IgD-negative memory B cell (primary cell): ENCODE data around the gene ATG12. TPM values are rescaled to one million over a fixed set of nuclear protein-coding genes. Genes with fewer than 3 reads are reported as not detected.
"Not testable (repeated sequence)": the region's sequence is repeated elsewhere in the genome, so short reads cannot be mapped to it uniquely, and the experiment has no call there.

ENCODE experiments used
- H3K27ac Mint-ChIP-seq, 3 donors: one replicate each; pipeline ENCODE4 v1.8.0; 2020 to 2022; ENCODE audit warnings: mild to moderate bottlenecking in 3 of 3, mixed read lengths in 3 of 3, moderate library complexity in 1 of 3
- H3K27me3 Mint-ChIP-seq: one replicate; pipeline ENCODE4 v1.8.0; 2021; ENCODE audit warnings: mixed read lengths
- H3K36me3 Mint-ChIP-seq: one replicate; pipeline ENCODE4 v1.8.0; 2020; ENCODE audit warnings: mild to moderate bottlenecking, mixed read lengths
- H3K4me1 Mint-ChIP-seq, 3 donors: one replicate each; pipeline ENCODE4 v1.8.0; 2020 to 2022; ENCODE audit warnings: mixed read lengths in 3 of 3, mild to moderate bottlenecking in 1 of 3
- H3K4me3 Mint-ChIP-seq, 4 donors: one replicate each; pipeline ENCODE4 v1.8.0; 2020 to 2022; ENCODE audit warnings: mild to moderate bottlenecking in 4 of 4, mixed read lengths in 4 of 4, moderate library complexity in 3 of 4
- H3K9me3 Mint-ChIP-seq, 3 donors: one replicate each; pipeline ENCODE4 v1.8.0; 2020 to 2021; ENCODE audit warnings: mixed read lengths in 3 of 3, mild to moderate bottlenecking in 1 of 3
- polyA plus RNA-seq: library from polyadenylated mRNA; unstranded; fragments of 300-500 nt; fragmentation: Illumina TruSeq; gene quantifications from one replicate; pipeline ENCODE4 v1.2.3, GENCODE V29; 2021

Gene ATG12
- polyA plus RNA-seq, 1 donor from 2014 or later: 112 TPM

DNA sequence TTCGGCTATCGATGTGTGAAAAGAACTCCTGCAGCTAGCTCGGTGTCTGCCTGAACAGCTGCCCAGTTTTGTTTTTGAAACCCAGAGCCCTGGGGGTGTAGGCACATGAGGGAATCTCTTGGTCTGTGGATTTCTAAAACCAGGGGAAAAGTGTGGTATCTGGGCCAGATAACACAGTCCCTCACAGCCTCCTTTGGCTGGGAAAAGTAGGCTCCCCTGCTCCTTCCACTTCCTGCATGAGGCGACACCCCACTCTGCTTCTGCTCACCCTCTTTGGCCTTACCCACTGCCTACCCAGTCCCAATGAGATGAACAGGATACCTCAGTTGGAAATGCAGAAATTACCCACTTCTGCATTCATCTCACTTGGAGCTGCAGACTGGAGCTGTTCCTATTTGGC is 15.4 kb downstream of the ATG12 start:
- H3K4me3 Mint-ChIP-seq: no peak overlapping the region

DNA sequence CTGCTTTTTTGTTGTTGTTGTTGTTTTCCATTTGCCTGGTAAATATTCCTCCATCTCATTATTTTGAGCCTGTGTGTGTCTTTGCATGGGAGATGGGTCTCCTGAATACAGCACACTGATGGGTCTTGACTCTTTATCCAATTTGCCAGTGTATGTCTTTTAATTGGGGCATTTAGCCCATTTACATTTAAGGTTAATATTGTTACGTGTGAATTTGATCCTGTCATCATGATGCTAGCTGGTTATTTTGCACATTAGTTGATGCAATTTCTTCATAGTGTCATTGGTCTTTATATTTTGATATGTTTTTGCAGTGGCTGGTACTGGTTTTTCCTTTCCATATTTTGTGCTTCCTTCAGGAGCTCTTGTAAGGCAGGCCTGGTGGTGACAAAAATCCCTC is 16.4 kb downstream of the ATG12 start:
- not testable (repeated sequence) for H3K27me3 Mint-ChIP-seq, H3K27ac Mint-ChIP-seq, H3K4me3 Mint-ChIP-seq, H3K4me1 Mint-ChIP-seq
- peaks cover 4 to 18% (median 12%) of the 10 kb centered on the region in 3 donors for H3K9me3 Mint-ChIP-seq
- H3K36me3 Mint-ChIP-seq: peaks cover 13% of the 10 kb centered on the region

More for the DNA sequence above, 15.4 kb downstream of the ATG12 start:
- Mint-ChIP-seq H3K36me3 (peaks cover 13% of the 10 kb centered on the region), H3K9me3 (peaks cover 4 to 18% (median 12%) of the 10 kb centered on the region in 3 donors), H3K4me1 (peaks cover 0 to 4% (median under 1%) of the 10 kb centered on the region in 3 donors), H3K27ac (peak overlapping the region in 1 of 3 donors; percentile 65), H3K27me3 (no peaks in the 10 kb centered on the region)

DNA sequence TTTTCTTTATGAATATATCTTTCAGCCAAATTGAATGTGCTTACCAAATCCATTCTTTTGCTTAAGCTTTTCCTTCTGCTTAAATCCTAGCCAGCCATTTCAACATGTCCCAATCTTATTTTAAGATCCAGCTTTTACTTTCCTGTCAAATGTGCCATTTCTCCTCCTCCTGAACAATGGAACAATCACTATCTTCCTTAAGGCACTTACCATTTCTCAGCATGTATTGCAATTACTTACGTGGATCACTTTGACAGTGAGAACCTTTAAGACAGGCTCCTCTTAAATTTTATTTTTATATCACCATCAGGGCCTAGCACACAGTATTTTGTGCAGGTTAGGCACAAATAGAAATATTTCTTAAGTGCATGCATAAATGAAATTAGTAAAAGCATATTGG is 20.5 kb downstream of the ATG12 start:
- Mint-ChIP-seq H3K9me3 (peaks cover 4 to 17% (median 7%) of the 10 kb centered on the region in 3 donors), H3K27ac (no peak overlapping the region), H3K4me1 (peaks cover 0 to 7% (median 4%) of the 10 kb centered on the region in 3 donors), H3K36me3 (no peaks in the 10 kb centered on the region), H3K27me3 (peaks cover 9% of the 10 kb centered on the region), H3K4me3 (peak overlapping the region in 1 of 4 donors; percentile 6)

DNA sequence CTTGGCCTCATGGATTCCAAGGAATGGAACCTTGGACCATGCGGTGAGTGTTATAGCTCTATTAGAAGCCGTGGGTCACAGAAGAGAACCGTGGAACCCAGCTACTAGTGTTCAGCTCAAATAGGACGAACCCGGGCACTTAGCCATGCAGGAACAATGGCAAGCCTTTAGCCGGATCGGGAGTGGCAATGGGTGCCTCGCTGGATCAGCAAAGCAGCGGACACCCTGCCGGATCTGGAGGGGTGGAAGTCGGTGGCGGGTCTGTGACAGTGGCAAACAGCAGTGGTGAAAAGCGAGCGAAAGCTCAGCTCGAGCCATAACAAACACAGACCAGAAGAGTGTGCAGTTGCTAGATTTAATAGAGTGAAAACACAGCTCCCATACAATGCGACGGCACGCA is 22.5 kb downstream of the ATG12 start:
- Mint-ChIP-seq H3K9me3 (peaks cover 0 to 8% (median 4%) of the 10 kb centered on the region in 3 donors), H3K27me3 (peaks cover 28% of the 10 kb centered on the region), H3K4me3 (no peak overlapping the region), H3K36me3 (no peaks in the 10 kb centered on the region), H3K4me1 (peaks cover 11 to 16% (median 13%) of the 10 kb centered on the region in 3 donors), H3K27ac (no peak overlapping the region)

DNA sequence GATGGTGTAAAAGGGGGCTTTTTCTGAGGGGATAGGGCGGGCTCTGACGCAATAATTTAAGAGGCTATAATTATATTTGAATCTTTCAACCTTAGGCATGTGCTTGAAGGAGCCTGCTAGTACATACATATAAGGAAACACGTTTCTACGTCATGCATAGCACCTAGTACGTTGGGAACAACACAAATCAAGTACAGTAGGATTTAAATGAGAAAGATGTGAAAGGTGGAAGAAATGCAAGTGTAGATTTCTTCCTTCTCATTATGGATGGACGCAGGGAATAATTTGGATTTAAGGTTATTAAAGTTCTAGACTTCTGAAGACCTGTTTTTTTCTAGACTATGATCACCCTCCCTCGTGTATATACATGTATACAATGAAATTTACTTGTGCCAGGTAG is 24.0 kb downstream of the ATG12 start:
- Mint-ChIP-seq H3K36me3 (no peaks in the 10 kb centered on the region), H3K27me3 (peaks cover 37% of the 10 kb centered on the region), H3K27ac (no peak overlapping the region), H3K9me3 (peaks cover 0 to 2% (median 2%) of the 10 kb centered on the region in 3 donors), H3K4me3 (no peak overlapping the region), H3K4me1 (peaks cover 11 to 16% (median 13%) of the 10 kb centered on the region in 3 donors)

DNA sequence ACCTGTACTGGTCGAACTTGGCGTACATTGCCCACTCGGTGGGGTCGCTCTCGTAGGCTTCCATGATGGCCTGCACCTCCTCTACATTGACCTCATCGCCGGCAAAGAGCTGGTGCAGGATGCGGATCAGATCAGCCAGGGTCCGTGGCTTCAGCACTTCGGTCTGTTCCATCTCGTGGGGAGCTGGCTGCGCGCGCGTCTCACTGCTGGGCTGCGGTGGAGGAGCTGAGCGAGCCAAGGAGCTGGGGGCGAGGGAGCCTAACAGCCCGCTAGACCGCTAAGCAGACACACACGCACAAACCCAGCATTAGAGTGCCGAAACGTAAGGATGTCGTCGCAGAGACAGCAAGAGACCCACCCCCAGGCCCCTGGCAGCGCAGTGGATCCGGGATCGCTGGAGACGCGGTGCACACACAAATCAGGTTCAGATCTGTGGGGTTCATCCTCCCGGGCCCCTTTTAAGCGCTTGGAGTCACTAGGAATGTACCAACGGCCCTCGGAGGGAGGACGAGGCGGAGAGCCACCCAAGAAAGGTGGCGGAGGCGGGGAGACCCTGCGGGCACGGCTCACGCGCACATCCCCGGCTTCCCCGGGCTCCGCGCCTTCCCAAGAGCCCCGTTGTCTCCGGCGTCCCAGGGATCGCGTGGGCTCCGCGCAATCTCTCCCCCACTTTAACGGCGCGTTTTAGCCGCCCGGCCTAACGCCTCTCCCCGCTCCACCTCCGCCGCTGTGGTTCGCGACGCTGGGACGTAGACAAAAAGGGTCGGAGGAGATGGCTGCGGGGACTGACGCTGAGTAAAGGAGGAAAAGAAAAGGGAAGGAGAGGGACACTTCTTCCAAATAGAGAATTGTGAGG is 24.9 kb downstream of the ATG12 start, which contains the start of gene CDO1:
TSS of gene CDO1 (minus strand) at position 434 of the 856 bp plus-strand sequence. CDS start at position 172, 262 bp downstream.
- peaks cover 11 to 16% (median 13%) of the 10 kb centered on the region in 3 donors for H3K4me1 Mint-ChIP-seq
- H3K27ac Mint-ChIP-seq: no peak within 1 kb of the TSS
- peaks cover 40% of the 10 kb centered on the region for H3K27me3 Mint-ChIP-seq
- peaks cover 0 to 2% (median 0%) of the 10 kb centered on the region in 3 donors for H3K9me3 Mint-ChIP-seq
- H3K36me3 Mint-ChIP-seq: no peaks in the 10 kb centered on the region
- peak within 1 kb of the TSS; percentile 73 to 86 (median 84) for H3K4me3 Mint-ChIP-seq

DNA sequence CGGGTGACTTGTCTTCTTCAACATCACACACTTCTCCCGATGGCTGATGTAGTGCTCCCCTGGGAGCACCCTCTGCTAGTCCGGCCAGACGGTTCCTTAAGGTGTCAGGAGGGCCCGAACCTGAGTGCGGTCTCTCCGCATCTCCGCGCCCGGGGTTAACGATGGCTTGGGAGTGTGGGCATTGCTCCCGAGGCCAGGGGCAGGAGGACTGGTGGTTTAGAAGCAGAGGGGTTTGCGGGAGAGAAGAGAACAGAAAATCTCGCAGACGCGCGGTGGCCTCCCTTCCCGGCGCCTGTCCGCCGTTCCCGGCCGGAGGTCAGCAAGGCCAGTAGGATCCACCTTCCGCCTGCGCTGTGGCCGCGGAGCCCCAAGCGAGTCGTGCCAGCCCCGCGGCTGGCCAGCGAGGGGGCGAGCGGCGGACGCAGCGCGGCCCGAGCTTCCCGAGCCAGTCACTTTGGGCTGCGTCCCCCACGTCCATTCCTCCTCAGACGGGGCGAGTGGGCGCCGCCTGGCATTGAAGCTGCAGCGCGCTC is 25.6 kb downstream of the ATG12 start:
- H3K4me3 Mint-ChIP-seq: peak overlapping the region; percentile 73 to 86 (median 84)
- no peaks in the 10 kb centered on the region for H3K36me3 Mint-ChIP-seq
- peaks cover 0 to 2% (median 0%) of the 10 kb centered on the region in 3 donors for H3K9me3 Mint-ChIP-seq
- H3K4me1 Mint-ChIP-seq: peaks cover 11 to 16% (median 13%) of the 10 kb centered on the region in 3 donors
- H3K27ac Mint-ChIP-seq: no peak overlapping the region
- H3K27me3 Mint-ChIP-seq: peaks cover 40% of the 10 kb centered on the region

DNA sequence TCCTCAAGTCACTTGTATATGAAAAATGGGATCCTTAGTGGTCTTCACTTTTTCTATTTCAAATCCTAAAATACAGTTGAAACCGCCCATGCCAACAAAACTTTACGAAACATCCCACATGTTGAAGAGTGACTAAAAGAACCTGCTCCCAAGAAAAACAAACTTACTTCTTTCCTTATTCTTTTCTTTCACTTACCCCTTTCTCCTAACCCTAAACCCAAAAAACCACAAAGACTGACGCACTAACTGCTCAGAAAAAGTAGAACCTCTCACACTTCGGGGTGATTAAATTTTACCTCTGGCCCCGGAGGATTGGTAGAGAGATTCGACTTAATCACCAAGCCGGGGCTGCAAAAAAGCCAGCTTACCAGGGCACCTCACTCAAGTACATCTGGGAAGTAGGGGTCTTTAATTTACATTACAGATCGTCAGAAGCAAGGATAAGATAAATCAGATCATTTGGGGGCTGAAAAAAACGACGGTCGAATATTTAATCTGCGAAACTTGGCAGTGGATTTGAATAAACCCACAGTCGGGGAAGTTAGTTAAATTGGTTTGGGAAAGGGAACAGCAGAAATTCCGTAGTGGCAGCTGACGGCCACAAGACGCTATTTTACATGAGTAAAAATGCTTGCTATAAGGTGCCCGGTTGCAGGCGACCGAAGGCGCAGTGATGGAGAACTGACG is 26.2 kb downstream of the ATG12 start:
- H3K9me3 Mint-ChIP-seq: peaks cover 0 to 2% (median 0%) of the 10 kb centered on the region in 3 donors
- H3K4me3 Mint-ChIP-seq: peak overlapping the region; percentile 15 to 86 (median 76)
- H3K36me3 Mint-ChIP-seq: no peaks in the 10 kb centered on the region
- H3K4me1 Mint-ChIP-seq: peaks cover 11 to 16% (median 13%) of the 10 kb centered on the region in 3 donors
- H3K27me3 Mint-ChIP-seq: peaks cover 40% of the 10 kb centered on the region
- H3K27ac Mint-ChIP-seq: no peak overlapping the region

DNA sequence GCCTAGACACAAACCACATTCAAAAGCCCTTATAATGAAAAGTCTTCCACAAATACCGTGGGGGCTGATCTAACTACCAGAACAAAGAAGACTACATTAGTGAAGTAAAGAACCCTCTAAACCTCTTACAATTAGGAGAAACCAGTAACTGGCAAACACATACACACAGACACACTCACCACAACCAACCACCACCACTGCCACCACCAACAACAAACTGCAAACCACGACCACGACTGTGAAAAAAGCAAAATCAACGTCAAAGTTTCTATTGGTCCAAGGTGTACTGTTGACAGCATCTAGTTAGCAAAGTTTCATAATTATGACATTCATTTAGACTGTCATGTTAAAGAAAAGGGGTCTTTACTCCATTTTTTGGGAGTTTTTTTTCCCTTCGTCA is 27.6 kb downstream of the ATG12 start:
- Mint-ChIP-seq H3K4me3 (no peak overlapping the region), H3K27me3 (peaks cover 40% of the 10 kb centered on the region), H3K36me3 (no peaks in the 10 kb centered on the region), H3K4me1 (peaks cover 11 to 16% (median 13%) of the 10 kb centered on the region in 3 donors), H3K9me3 (peaks cover 0 to 2% (median 0%) of the 10 kb centered on the region in 3 donors), H3K27ac (no peak overlapping the region)

DNA sequence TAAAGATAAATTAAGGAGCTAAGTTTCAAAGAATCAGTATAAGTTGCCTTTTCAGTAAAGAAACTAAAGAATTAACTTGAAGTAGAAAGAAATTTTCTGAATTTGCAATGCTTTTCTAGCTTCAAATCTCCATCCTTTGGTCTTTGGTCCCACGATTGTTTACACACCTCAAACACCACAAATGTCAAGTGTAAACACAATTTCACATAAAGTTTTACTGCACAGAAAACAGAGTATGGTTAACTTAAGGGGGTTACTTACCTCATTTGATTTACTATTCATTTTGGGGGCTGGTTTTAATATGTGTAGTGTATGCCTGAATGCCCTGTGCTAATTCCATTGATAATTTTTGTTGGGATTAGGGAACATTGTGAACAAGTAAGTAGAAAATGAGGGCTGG is 29.0 kb downstream of the ATG12 start:
- no peak overlapping the region for H3K27ac Mint-ChIP-seq
- no peak overlapping the region for H3K4me3 Mint-ChIP-seq
- peaks cover 40% of the 10 kb centered on the region for H3K27me3 Mint-ChIP-seq
- H3K9me3 Mint-ChIP-seq: no peaks in the 10 kb centered on the region
- no peaks in the 10 kb centered on the region for H3K36me3 Mint-ChIP-seq
- peaks cover 9 to 16% (median 13%) of the 10 kb centered on the region in 3 donors for H3K4me1 Mint-ChIP-seq

DNA sequence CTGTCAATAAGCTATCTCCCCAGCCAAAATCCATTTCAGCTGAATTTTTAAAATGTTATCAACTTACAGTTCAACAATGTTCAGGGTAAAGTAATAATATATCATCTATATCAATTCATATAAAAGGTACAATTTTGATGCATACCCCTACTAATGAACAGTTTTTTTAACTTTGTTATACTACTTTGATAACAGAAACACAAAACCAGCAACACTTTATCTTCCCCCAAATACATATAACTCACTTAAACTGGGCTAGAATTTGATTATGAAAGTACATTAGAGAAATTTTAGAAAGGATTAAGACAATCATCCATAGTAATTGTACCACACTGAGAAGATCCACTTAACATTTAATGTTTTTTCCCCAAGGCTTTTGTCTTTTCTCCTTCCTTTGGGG is 30.0 kb downstream of the ATG12 start:
- Mint-ChIP-seq H3K9me3 (no peaks in the 10 kb centered on the region), H3K27ac (no peak overlapping the region), H3K4me1 (peaks cover 9 to 13% (median 13%) of the 10 kb centered on the region in 3 donors), H3K27me3 (peaks cover 36% of the 10 kb centered on the region), H3K4me3 (no peak overlapping the region), H3K36me3 (no peaks in the 10 kb centered on the region)

DNA sequence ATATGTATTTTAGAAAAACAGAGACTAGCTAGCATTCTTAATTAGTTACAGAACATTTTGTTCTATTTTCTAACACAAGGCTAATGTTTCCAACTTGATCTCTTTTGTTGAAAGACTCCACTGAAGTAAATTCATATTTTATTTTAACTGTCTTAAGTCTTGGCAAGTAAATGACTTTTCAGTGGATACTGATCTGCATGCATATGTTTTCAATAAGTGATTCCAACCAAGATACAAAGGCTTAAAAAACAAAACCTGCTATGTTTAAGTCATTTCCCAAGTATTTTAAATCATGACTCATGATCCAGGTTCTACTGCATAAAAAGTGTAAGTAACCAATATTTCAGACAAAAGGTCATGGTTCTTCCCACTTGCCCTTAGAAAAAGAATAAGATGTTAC is 30.6 kb downstream of the ATG12 start:
- H3K27me3 Mint-ChIP-seq: peaks cover 31% of the 10 kb centered on the region
- H3K4me3 Mint-ChIP-seq: no peak overlapping the region
- no peaks in the 10 kb centered on the region for H3K36me3 Mint-ChIP-seq
- no peaks in the 10 kb centered on the region for H3K9me3 Mint-ChIP-seq
- H3K27ac Mint-ChIP-seq: no peak overlapping the region
- peaks cover 6 to 13% (median 9%) of the 10 kb centered on the region in 3 donors for H3K4me1 Mint-ChIP-seq

DNA sequence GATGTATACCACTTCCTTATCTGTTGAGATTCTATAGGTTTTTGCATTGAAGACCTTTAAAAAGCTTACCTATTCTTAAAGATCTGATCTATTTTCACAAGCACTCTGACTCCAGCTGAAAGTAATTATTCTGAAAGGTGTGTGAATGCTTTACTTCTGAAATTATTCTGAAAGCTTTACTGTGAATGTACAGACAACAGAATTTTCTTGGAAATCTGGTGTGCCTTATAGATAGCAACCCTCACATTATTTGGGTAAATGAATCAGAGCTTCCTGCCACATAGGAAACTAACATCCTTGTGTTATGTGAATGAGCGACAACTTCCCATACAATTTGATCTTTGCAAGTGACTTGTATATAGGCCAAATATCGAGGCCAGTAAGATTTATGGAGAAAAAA is 31.4 kb downstream of the ATG12 start:
- Mint-ChIP-seq H3K4me1 (peaks cover 0 to 6% (median 2%) of the 10 kb centered on the region in 3 donors), H3K9me3 (no peaks in the 10 kb centered on the region), H3K4me3 (no peak overlapping the region), H3K36me3 (no peaks in the 10 kb centered on the region), H3K27ac (no peak overlapping the region), H3K27me3 (peaks cover 23% of the 10 kb centered on the region)

DNA sequence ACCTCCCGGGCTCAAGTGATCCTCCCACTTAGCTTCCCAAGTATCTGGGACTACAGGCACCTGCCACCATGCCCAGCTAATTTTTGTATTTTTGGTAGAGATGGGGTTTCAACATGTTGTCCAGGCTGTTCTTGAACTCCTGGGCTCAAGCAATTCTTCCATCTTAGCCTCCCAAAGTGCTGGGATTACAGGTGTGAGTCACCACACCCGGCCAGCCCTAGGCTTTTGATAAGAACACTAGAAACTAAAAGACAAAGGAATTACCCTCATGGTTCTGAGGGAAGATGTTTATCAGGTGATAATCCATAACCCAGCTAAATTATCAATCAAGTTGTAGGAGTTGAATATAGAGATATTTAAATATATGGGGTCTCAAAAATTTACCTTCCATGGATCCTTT is 33.3 kb downstream of the ATG12 start:
- not testable (repeated sequence) for H3K27me3 Mint-ChIP-seq, H3K9me3 Mint-ChIP-seq, H3K27ac Mint-ChIP-seq, H3K4me1 Mint-ChIP-seq, H3K36me3 Mint-ChIP-seq, H3K4me3 Mint-ChIP-seq

DNA sequence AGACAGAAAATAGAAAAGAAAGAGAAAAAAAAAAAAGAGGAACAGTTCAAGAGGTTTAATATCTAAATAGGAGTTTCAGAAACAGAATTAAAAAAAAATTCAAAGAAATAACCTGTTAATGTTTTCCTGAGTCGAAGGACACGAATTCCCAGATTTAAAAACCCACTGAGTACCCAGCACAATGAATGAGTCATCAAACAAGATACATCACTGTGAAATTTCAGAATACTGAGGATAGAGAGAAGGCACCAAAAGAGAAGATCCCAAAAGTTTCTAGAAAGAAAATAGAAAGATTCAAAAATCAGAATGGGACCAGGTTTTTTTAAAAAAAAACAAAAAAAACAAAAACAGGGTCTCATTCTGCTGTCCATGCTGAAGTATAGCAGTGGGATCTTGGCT is 33.7 kb downstream of the ATG12 start:
- H3K9me3 Mint-ChIP-seq: no peaks in the 10 kb centered on the region
- peaks cover 3% of the 10 kb centered on the region for H3K27me3 Mint-ChIP-seq
- no peak overlapping the region for H3K27ac Mint-ChIP-seq
- no peaks in the 10 kb centered on the region for H3K4me1 Mint-ChIP-seq
- H3K4me3 Mint-ChIP-seq: no peak overlapping the region
- no peaks in the 10 kb centered on the region for H3K36me3 Mint-ChIP-seq
